ENCODE measurements around the gene THAP4. TPM values are rescaled to one million over a fixed set of nuclear protein-coding genes. Genes with fewer than 3 reads are reported as not detected.

THAP4 gene
- polyA plus RNA-seq, 1 donor (not counting 4 experiments of a cell fraction or from before 2014, with no cell fraction given), result 30.3 TPM

- H3K27ac ChIP-seq (ENCODE audit: control insufficient read depth, insufficient read depth, low read length), result no peak overlapping the region
- H3K4me1 ChIP-seq (ENCODE audit: control insufficient read depth, extremely low read depth, insufficient read depth, low read length), result no peaks in the 10 kb centered on the region
- no peak overlapping the region for H3K9ac ChIP-seq (ENCODE audit: control insufficient read depth, extremely low read depth, insufficient read depth, low read length)
- peaks cover 4 to 19% of the 10 kb centered on the region in 2 experiments for H3K36me3 ChIP-seq (ENCODE audit: control insufficient read depth in 2 of 2, extremely low read depth in 1 of 2, insufficient read depth in 2 of 2, low read length in 2 of 2)
- FAIRE-seq (no peak), DNase-seq (ENCODE audit: low read depth, low spot score) (no peak)
- H3K4me3 ChIP-seq (ENCODE audit: control insufficient read depth in 2 of 3, extremely low read depth in 1 of 3, insufficient read depth in 2 of 3, low read depth in 1 of 3, low read length in 3 of 3), result no peak overlapping the region
- no peak overlapping the region for H2AFZ ChIP-seq (ENCODE audit: control insufficient read depth, low read length)
- no peaks in the 10 kb centered on the region for H3K9me3 ChIP-seq (ENCODE audit: control insufficient read depth, low read depth, low read length)
- no peaks in the 10 kb centered on the region for H3K27me3 ChIP-seq (ENCODE audit: control insufficient read depth, extremely low read depth, insufficient read depth, low read length)
- dilution Hi-C loops (cut with MboI; ENCODE audit: extremely low pct_ligation_motif_present, low sequenced_read_pairs), result loop anchor here (25.0 kb wide), 1 partner anchor 112 kb away; no protein-coding TSS in a partner anchor
- H3K79me2 ChIP-seq (ENCODE audit: control insufficient read depth, insufficient read depth, low read length), result no peaks in the 10 kb centered on the region
- H3K9me1 ChIP-seq (ENCODE audit: control insufficient read depth, extremely low read depth, insufficient read depth, low read length), result no peaks in the 10 kb centered on the region
- H3K4me2 ChIP-seq (ENCODE audit: control insufficient read depth, extremely low read depth, insufficient read depth, low read depth, low read length), result no peak overlapping the region
- TF ChIP-seq CTCF (optimal IDR thresholded peaks at IDR 0.05 in 1 of 3, IDR thresholded peaks at IDR 0.05 in 1 of 3, conservative IDR thresholded peaks at IDR 0.05 in 1 of 3; ENCODE audit: extremely low read depth in 1 of 3, insufficient read depth in 2 of 3, low read length in 3 of 3) (no peak), EZH2 (IDR thresholded peaks at IDR 0.05; ENCODE audit: low read length) (no peak)
- no peaks in the 10 kb centered on the region for H4K20me1 ChIP-seq (ENCODE audit: control insufficient read depth, extremely low read depth, insufficient read depth, low read length)
Observed at GRCh38 chr2:241599615-241600014, 37.3 kb downstream of the THAP4 start.

GRCh38 chr2:241598487-241598886 is 38.5 kb downstream of the THAP4 start:
- TF ChIP-seq EZH2 (IDR thresholded peaks at IDR 0.05; ENCODE audit: low read length), result no peak
- peak in 2 of 3 experiments; percentile 13 to 60 for TF ChIP-seq CTCF (optimal IDR thresholded peaks at IDR 0.05 in 1 of 3, IDR thresholded peaks at IDR 0.05 in 1 of 3, conservative IDR thresholded peaks at IDR 0.05 in 1 of 3; ENCODE audit: extremely low read depth in 1 of 3, insufficient read depth in 2 of 3, low read length in 3 of 3)
- Histone ChIP-seq H2AFZ (ENCODE audit: control insufficient read depth, low read length) (no peak overlapping the region), H3K4me1 (ENCODE audit: control insufficient read depth, extremely low read depth, insufficient read depth, low read length) (no peaks in the 10 kb centered on the region), H3K9ac (ENCODE audit: control insufficient read depth, extremely low read depth, insufficient read depth, low read length) (no peak overlapping the region), H3K79me2 (ENCODE audit: control insufficient read depth, insufficient read depth, low read length) (no peaks in the 10 kb centered on the region), H3K4me2 (ENCODE audit: control insufficient read depth, extremely low read depth, insufficient read depth, low read depth, low read length) (no peak overlapping the region), H3K27me3 (ENCODE audit: control insufficient read depth, extremely low read depth, insufficient read depth, low read length) (no peaks in the 10 kb centered on the region), H3K27ac (ENCODE audit: control insufficient read depth, insufficient read depth, low read length) (no peak overlapping the region), H4K20me1 (ENCODE audit: control insufficient read depth, extremely low read depth, insufficient read depth, low read length) (no peaks in the 10 kb centered on the region), H3K4me3 (ENCODE audit: control insufficient read depth in 2 of 3, extremely low read depth in 1 of 3, insufficient read depth in 2 of 3, low read depth in 1 of 3, low read length in 3 of 3) (no peak overlapping the region), H3K9me3 (ENCODE audit: control insufficient read depth, low read depth, low read length) (no peaks in the 10 kb centered on the region), H3K36me3 (ENCODE audit: control insufficient read depth in 2 of 2, extremely low read depth in 1 of 2, insufficient read depth in 2 of 2, low read length in 2 of 2) (peaks cover 4 to 21% of the 10 kb centered on the region in 2 experiments), H3K9me1 (ENCODE audit: control insufficient read depth, extremely low read depth, insufficient read depth, low read length) (no peaks in the 10 kb centered on the region)
- no peak for FAIRE-seq
- dilution Hi-C loops (cut with MboI; ENCODE audit: extremely low pct_ligation_motif_present, low sequenced_read_pairs), result loop anchor here (25.0 kb wide), 1 partner anchor 111 kb away; no protein-coding TSS in a partner anchor
- DNase-seq (ENCODE audit: low read depth, low spot score), result no peak

Data from keratinocyte (primary cell).